Mucosa of stomach (tissue), 1 donor: Measurements from ENCODE around the gene LHFPL6.

Source experiments
- H3K27me3 ChIP-seq: one replicate; pipeline ENCODE4 v1.7.0; 2013; ENCODE audit warnings: mild to moderate bottlenecking, low read length; ENCODE audit not compliant: control insufficient read depth, insufficient read depth
- H3K36me3 ChIP-seq: one replicate; pipeline ENCODE4 v1.7.0; 2013; ENCODE audit warnings: low read length; ENCODE audit not compliant: control insufficient read depth, insufficient read depth
- H3K4me1 ChIP-seq: one replicate; pipeline ENCODE4 v1.7.0; 2013; ENCODE audit warnings: mild to moderate bottlenecking, low read length; ENCODE audit not compliant: control insufficient read depth, insufficient read depth
- H3K4me3 ChIP-seq: one replicate; pipeline ENCODE4 v1.7.0; 2013; ENCODE audit warnings: low read length
- H3K9ac ChIP-seq: one replicate; pipeline ENCODE4 v1.7.0; 2013; ENCODE audit warnings: mild to moderate bottlenecking, low read length, moderate library complexity
- H3K9me3 ChIP-seq: one replicate; pipeline ENCODE4 v1.7.0; 2013; ENCODE audit warnings: mild to moderate bottlenecking, low read length, moderate library complexity; ENCODE audit not compliant: control insufficient read depth
- donor health status: Pancreatic carcinoma.

LHFPL6 gene

DNA sequence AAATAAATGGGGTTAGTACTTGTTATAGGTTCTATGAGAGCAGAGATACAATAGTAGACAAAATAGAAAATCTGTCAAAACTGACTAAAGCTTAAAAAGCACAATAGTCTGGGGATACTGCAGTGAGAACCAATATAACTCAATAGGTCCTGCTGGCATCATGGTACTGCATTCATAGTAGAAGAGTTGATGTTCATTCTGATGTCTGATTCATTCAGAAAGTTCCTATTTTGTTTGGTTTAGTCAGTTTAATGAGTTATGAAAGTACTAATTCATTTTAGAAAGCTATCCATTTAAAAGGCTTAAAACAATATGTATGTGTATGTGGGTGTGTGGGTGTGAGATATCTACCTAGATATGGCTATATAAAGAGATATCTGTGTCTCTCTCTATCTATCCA is 152.8 kb downstream of the LHFPL6 start:
- H3K36me3 ChIP-seq, result no peaks in the 10 kb centered on the region
- H3K4me3 ChIP-seq, result no peak overlapping the region
- H3K9ac ChIP-seq, result no peak overlapping the region
- H3K4me1 ChIP-seq, result no peaks in the 10 kb centered on the region
- H3K9me3 ChIP-seq, result no peaks in the 10 kb centered on the region
- H3K27me3 ChIP-seq, result no peaks in the 10 kb centered on the region

DNA sequence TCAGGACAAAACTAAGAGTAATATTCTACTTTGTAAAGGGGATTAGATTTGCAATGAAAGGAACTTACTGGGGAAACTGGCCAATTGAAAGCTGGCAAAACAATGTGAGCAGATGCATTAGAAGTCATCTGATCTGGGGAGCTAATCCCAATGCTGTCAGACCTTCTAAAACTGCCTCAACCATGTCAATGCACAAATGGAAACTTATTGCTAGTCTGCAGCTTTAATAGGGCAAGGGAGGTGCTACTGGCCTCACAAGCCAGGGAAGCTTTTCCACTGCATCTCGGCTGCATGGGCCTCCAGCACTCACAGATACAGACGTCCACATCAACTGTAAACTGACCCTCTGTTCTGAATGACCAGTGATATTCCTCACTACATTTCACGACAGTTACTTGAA is 154.2 kb downstream of the LHFPL6 start:
- Histone ChIP-seq H3K9ac (no peak overlapping the region), H3K4me1 (no peaks in the 10 kb centered on the region)

GRCh38 chr13:39446865-39447264 is 156.1 kb downstream of the LHFPL6 start:
- H3K9ac ChIP-seq, result no peak overlapping the region
- no peak overlapping the region for H3K4me3 ChIP-seq
- H3K4me1 ChIP-seq, result no peaks in the 10 kb centered on the region
- no peaks in the 10 kb centered on the region for H3K36me3 ChIP-seq
- H3K9me3 ChIP-seq, result no peaks in the 10 kb centered on the region
- no peaks in the 10 kb centered on the region for H3K27me3 ChIP-seq

More for the DNA sequence above, 154.2 kb downstream of the LHFPL6 start:
- Histone ChIP-seq H3K4me3 (no peak overlapping the region), H3K36me3 (no peaks in the 10 kb centered on the region), H3K9me3 (no peaks in the 10 kb centered on the region), H3K27me3 (no peaks in the 10 kb centered on the region)

GRCh38 chr13:39444866-39445265 is 158.1 kb downstream of the LHFPL6 start:
- H3K4me1 ChIP-seq, result no peaks in the 10 kb centered on the region
- no peaks in the 10 kb centered on the region for H3K36me3 ChIP-seq
- H3K9ac ChIP-seq, result no peak overlapping the region
- H3K9me3 ChIP-seq, result no peaks in the 10 kb centered on the region
- no peaks in the 10 kb centered on the region for H3K27me3 ChIP-seq
- H3K4me3 ChIP-seq, result no peak overlapping the region

GRCh38 chr13:39433651-39434050 is 169.3 kb downstream of the LHFPL6 start:
- Histone ChIP-seq H3K4me3 (no peak overlapping the region), H3K27me3 (no peaks in the 10 kb centered on the region), H3K9ac (no peak overlapping the region), H3K9me3 (no peaks in the 10 kb centered on the region), H3K36me3 (no peaks in the 10 kb centered on the region), H3K4me1 (no peaks in the 10 kb centered on the region)

DNA sequence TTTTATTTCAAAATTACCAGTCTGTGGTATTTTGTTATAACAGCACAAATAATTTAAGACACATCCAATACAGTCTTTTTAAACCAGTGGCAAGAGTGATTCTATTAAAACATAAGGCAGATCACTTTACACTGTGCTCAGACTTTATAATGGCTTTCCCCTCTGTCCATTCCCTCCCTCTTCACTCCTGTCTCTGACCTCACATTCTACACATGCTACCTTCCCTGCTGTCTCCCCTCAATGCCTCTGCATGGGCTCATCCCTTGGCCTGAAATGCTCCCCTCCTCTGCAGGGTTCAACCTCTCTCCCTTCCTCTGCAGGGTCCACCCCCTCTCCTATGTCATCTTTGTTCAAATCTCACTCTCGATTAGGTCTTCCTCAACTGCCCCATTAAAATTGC is 170.8 kb downstream of the LHFPL6 start:
- H3K36me3 ChIP-seq, result no peaks in the 10 kb centered on the region
- no peak overlapping the region for H3K9ac ChIP-seq

GRCh38 chr13:39422845-39423565 is 180.0 kb downstream of the LHFPL6 start:
- no peak overlapping the region for H3K4me3 ChIP-seq
- H3K4me1 ChIP-seq, result no peaks in the 10 kb centered on the region
- no peaks in the 10 kb centered on the region for H3K9me3 ChIP-seq
- H3K27me3 ChIP-seq, result no peaks in the 10 kb centered on the region
- no peaks in the 10 kb centered on the region for H3K36me3 ChIP-seq
- no peak overlapping the region for H3K9ac ChIP-seq

More for the DNA sequence above, 170.8 kb downstream of the LHFPL6 start:
- no peaks in the 10 kb centered on the region for H3K27me3 ChIP-seq
- H3K4me1 ChIP-seq, result no peaks in the 10 kb centered on the region
- no peak overlapping the region for H3K4me3 ChIP-seq
- H3K9me3 ChIP-seq, result no peaks in the 10 kb centered on the region

DNA sequence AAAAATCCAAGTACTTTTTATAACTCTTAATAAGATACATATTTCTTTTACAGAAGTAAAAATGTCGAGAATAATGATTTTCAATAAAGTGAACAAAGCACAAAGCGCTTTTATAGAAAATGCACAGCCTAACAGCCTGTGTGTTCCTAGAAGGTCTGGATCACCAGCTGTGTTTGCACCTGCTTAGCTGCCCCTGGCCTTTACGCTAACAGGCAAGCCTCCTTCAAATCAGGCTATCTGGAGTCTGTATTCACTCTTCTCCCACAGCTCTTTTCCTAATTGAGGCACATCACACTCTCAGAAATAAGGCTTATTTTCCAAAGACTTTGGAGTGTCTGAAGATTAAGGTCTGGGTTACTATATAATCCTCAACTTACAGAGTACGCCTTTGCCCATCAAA is 183.1 kb downstream of the LHFPL6 start:
- Histone ChIP-seq H3K4me3 (no peak overlapping the region), H3K9ac (no peak overlapping the region), H3K9me3 (no peaks in the 10 kb centered on the region), H3K4me1 (no peaks in the 10 kb centered on the region), H3K27me3 (no peaks in the 10 kb centered on the region), H3K36me3 (no peaks in the 10 kb centered on the region)

DNA sequence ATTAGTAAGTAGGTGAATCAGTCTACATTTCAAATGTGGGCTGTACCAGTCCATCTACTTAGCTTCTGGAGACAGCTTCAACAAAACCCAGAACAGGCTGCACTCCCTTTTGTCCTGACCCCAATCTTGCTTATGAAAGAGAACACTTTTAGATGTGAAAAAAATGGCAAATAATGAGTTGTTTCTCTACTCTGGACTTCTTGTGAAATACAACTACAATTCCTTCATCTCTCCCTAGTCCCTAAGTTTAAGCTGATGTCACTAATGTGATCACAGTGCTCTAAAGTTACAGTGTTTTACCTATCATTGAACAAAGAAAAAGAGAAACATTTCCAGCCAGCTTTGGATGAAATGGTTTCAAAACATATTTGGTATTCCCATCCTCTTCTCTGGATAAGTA is 183.9 kb downstream of the LHFPL6 start:
- no peaks in the 10 kb centered on the region for H3K9me3 ChIP-seq
- no peaks in the 10 kb centered on the region for H3K36me3 ChIP-seq
- H3K4me3 ChIP-seq, result no peak overlapping the region
- H3K27me3 ChIP-seq, result no peaks in the 10 kb centered on the region
- H3K4me1 ChIP-seq, result no peaks in the 10 kb centered on the region
- H3K9ac ChIP-seq, result no peak overlapping the region

DNA sequence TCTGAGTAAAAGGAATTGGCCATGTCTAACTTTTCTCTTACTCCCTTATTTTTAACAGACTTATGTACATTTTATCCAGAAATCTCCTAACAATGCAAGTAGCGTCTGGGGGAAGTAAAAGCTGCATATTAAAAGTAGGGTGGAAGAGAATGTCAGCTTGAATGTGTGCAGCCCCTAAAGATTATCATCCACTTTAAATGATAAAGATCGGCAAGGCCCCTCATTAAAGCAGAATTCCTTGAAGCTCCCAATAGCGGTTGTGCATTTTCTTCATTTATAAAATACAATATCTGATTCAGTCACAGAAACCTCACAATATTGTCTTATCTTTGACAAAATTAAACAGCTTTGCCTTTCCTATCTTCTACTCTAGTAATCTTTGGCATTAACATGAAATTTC is 184.6 kb downstream of the LHFPL6 start:
- Histone ChIP-seq H3K4me1 (no peaks in the 10 kb centered on the region), H3K4me3 (no peak overlapping the region), H3K27me3 (no peaks in the 10 kb centered on the region), H3K9me3 (no peaks in the 10 kb centered on the region), H3K36me3 (no peaks in the 10 kb centered on the region), H3K9ac (no peak overlapping the region)

DNA sequence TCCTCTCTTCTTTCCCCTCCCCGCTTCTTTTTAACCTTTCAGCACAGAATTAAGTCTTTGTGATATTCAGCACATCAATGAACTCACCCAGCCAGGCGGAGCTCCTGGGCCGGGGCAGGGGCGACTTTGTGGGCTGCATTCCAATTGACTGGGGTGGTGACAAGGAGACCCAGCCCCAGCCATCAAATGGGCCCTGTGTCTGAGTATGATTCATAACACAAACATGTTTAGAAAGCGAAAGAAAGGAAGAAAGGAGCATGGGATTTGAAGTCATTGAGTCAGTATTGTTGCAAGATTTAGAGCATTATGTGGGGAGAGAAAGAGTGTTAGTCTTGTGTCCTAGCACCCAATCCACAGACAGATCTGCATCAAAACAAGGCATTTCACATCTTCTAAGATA is 185.3 kb downstream of the LHFPL6 start:
- H3K4me3 ChIP-seq, result no peak overlapping the region

DNA sequence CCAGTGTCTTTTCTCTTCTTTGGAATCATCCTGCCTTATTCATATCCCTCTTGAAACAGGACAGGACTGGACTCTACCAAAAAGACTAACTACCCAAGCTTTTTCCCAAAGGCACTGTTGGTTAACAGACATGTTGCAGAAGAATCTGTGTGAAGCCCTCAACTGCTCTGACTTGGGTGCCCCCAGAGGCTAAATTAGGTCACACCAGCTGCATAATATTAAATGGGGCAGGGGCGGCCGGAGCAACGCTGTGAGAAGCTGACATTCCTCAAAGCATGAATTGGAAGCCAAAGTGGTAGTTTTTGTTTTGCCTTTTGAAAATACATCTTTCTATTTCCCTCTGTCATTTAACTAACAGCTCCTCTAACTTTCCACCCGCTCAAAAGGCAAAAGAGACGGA is 185.9 kb downstream of the LHFPL6 start:
- H3K4me1 ChIP-seq, result no peaks in the 10 kb centered on the region
- H3K4me3 ChIP-seq, result no peak overlapping the region
- no peaks in the 10 kb centered on the region for H3K27me3 ChIP-seq
- H3K9me3 ChIP-seq, result no peaks in the 10 kb centered on the region
- H3K36me3 ChIP-seq, result no peaks in the 10 kb centered on the region
- no peak overlapping the region for H3K9ac ChIP-seq

More for the DNA sequence above, 185.3 kb downstream of the LHFPL6 start:
- Histone ChIP-seq H3K4me1 (no peaks in the 10 kb centered on the region), H3K9me3 (no peaks in the 10 kb centered on the region), H3K9ac (no peak overlapping the region), H3K27me3 (no peaks in the 10 kb centered on the region), H3K36me3 (no peaks in the 10 kb centered on the region)
